ENCODE data around the gene ARSA.
"Not testable (repeated sequence)": the region's sequence is repeated elsewhere in the genome, so short reads cannot be mapped to it uniquely, and the experiment has no call there.

ARSA gene

DNA sequence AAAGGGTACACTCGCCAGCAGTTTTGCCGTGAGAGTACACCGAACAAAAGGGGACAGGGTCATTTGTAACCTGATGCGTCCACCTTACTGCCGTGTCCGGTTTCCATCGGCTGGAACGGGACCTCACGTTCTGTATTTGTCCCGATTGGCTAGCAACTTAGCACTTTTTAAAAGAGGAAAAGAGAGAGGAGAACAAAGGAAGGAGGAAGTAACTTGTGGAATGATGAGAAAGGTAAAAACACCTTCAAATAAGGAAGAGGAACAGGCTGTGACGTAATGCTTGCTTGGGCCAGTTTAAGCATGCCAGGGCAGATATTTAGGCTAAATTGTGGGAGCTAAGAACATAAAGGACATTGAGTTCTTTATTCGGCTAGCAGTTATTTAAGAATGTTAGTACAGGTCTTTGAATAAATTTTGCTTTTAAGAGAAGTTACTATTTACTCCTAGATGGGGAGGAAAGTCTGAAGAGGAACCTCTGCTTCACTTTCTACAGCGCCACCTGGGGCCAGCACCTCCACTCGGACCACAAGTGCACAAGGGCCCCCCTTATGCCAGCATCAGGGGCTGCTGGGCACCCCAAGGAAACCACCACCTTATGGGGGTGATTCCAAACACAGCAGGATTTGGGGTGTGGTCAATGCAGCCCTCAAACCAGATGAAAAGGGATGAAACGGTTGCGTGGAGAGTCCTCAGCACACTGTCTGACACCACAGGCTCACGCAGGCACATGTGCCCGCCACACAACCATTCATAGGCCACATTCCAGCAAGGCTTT, 5.8 kb downstream of the ARSA start:
- no peak for DNase-seq (ENCODE audit: low spot score)

DNA sequence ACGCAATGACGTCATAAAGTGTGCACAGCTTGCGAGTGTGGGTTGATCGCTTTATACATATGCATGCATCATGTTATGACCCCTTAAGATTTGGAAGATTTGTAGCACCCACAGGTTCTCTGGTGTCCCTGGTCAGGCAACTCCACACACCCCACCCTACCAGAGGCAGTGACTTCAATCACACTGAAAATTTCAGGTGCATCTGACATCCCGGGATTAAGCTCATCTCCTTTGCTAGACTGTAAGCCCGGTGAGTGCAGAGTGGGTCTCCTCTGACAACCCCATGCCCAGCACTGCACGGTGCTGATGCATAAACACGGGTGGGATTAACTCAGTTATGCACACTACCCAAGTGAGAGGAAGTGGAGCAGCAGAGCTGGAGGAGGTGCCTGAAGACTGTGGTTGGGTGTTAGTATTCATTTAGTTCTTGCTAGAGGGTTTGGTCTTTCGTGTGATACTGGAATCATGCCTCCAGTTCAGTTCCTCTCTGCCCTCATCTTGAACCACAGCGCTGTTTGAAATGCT, 6.5 kb downstream of the ARSA start:
- DNase-seq (ENCODE audit: low spot score), result no peak

DNA sequence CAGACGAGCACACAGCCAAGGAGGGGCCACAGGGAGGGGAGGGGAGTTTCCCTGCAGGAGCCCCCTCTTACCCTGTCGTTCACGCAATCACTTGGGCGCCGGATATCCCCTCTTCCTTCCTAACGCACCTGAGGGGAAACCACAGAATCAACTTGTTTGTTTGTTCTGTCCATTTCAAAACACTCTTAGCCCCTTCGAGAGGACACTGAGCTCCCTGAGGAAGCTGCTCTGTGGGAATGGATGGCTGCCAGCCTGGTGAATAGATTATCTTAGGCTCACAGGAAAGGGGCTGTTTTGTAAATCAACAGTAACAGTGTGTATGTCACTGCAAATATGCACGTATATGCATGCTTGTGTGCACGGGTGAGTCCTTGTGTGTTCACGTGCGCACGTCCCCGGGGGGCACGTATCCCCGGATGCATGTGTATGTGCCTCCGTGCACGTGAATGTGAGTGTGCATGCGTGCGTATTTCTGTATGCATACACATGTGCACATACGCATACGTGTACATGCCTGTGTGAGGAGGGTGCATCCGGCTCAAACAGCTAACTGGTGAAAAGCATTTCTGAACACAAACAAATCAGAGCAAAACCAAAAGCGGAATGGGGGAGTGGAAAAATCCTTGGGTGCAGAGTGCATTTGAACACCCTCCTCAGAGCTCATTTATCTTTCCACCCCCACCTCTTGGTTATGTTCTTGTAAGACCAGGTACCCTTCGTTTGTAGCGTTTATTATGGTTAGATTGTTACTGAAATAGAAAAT, 7.2 kb downstream of the ARSA start:
- no peak for DNase-seq (ENCODE audit: low spot score)

DNA sequence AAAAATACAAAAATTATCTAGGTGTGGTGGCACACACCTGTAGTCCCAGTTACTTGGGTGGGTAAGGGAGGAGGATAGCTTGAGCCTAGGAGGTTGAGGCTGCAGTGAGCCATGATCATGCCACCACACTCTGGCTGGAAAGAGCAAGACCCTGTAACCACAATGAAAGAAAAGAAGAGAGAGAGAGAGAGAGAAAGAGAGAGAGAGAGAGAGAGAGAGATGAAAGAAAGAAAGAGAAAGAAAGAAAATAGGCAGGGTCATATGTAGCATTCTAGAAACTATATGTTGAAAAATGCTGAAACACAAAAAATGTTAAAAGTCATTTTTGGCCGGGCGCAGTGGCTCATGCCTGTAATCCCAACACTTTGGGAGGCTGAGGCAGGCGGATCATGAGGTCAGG, 13.7 kb downstream of the ARSA start:
- DNase-seq (ENCODE audit: low spot score), result not testable (repeated sequence)

DNA sequence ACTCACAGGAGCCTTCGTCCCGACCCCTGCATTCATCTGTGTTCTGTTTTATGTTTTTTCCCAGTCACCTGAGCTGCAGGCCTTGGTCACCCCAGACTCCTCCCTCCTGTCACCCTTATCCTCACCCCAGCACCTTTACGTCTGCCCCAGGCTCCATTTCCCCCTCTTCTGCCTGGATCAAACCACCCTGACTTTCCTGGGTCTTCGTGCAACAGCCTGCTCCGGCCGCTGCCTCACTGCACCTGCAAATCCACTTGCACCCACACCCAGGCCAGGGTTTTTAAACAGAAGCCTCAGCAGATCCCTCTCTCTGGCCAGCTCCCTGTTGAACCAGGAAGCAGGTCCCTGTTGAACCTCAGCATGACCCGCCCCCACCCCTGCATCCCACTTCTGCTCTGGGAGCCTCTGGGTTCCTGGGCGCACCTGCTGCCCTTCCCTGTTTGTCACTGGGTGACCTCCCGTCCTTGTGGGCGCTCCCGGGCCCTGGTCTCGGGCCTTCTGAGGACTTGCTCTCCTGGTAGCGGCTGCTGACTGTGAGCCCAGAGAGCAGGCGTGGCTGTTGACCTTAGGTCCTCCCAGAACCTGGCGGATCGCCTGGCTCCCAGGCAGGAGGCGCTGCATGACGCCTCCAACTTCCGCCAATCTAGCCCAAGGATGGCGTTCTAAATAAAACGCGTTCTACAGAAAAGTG, 14.5 kb downstream of the ARSA start:
- DNase-seq (ENCODE audit: low spot score), result no peak

DNA sequence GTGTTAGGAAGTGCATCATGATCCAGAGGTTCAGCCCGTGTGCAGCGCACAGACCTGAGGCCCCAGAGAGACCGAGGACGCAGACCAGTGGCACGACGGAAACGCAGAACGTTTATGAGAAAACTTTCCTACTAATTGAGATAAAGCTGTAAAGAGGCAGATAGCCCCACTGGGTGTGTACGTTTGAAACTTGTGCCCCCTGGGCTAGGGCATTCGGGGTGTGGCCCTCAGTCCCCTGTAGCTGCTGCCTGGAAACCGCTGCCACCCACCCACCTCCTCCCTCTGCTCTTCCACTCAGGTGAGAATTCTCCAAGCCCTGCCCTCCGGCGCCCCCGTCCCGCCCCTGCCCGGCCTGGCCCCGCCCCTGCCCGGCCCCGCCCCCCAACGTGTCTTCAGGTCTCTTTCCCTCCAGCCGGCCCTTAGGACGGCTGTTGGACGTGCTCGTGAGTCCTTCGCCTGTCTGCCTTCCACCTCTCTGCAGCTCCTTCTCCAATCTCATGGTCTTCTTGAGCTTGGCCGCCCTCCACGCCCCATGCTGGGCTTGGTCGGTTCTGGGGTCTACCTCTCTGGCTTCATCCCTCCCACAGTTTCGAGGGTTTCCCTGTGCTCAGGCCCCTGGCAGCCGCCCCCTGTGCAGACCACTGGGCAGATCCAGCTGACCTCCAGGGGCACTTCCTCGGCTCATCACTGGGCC, 15.3 kb downstream of the ARSA start:
- DNase-seq (ENCODE audit: low spot score), result no peak

DNA sequence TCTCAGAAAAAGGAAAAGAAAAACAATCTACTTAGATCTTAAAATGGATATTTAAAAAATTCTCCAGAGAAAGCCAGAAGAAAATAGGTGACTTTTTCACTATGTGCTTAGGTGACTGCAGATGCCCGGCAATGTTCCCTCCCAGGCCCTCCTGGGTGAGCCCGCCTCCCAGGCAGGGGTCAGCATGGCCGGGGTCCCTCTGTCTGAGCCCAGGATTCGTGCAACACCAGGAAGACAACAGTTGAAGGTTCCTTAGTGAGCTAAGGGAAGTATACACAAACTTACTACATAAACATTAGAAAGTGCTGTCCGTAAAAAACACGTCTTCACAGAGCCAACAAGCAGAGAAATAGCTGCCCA, 15.8 kb downstream of the ARSA start:
- DNase-seq (ENCODE audit: low spot score), result no peak

DNA sequence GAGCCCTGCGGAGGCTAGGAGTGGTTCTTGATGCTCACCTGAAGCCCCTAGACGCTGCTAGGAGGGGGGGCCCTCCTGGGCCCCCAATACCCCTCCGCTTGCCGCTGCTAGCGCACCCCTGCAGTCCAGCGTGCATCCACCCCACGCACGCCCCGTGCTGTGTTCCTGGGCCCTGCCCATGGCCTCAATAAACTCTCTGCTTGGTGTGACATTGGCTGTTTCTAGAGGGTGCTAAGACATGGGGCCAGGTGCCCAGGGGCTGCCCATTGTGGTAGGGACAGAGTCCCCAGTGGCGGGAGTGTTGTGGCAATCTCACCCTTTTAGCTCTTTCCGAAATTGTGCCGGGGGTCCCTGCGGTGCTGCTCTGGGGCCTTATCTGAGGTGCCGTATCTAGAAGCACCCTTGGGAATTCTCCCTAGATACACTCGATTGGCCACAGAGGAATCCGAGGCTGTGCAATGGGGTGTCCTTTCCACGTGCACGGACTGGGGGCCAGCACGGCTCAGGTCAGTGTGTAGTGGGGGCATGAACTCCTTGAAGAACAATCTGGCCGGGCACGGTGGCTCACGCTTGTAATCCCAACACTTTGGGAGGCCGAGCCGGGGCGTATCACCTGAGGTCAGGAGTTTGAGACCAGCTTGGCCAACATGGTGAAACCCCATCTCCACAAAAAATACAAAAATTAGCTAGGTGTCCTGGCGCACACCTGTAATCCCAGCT, 16.5 kb downstream of the ARSA start:
- DNase-seq (ENCODE audit: low spot score), result no peak

DNA sequence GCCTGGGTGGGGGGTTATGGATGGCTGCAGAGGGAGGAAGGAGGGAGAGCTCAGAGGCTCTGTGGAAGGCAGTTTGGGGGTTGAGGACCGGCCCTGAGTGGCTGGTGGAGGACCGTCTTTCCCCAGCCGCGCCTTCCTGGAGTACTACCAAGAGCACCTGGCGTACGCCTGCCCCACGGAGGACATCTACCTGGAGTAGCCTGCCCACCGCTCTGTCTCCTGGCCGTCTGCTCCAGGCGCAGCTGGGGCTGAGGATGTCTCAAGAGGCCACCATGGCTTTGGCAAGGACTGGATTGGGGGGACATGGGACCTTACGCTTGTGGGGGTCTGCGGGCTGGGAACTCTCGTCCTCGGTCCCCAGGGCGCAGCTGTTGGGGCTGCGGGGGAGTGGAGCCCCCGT, 17.4 kb downstream of the ARSA start:
- no peak for DNase-seq (ENCODE audit: low spot score)

DNA sequence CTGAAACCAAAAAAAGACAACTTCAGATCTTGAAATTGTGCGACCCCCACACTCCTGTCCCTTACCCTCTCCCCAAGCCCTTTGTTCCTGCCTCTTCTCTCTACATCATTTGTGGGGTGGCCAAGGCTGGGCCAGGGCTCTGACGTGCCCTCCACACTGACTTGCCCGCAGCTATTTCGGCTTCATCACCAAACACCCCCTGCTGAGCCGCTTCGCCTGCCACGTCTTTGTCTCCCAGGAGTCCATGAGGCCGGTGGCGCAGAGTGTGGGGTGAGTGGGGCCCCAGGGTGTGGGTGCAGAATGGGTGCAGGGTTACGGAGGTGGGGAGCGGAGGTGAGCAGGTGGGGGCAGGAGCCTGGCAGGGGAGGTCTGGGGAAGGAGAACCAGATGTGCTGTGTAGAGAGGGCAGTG, 17.9 kb downstream of the ARSA start:
- DNase-seq (ENCODE audit: low spot score), result no peak

DNA sequence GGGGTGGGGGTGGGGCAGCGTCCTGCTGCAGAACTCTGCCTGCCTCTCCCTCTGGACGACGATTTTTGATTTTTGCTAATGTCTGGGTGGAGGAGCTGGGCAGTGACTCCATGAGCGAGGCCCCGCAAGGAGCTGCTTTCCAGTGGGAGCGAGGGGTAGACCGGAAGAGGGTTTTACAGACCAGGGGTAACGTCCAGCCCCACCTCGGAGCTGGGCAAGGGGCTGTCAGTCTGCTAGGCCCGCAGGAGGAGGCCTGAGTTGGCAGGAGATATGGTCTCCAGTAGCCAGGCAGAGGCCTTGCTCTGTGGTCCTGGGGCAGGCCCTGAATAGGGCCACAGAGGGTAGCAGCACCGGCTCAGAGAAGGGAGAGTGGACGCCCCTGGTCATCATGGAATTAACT, 18.4 kb downstream of the ARSA start:
- no peak for DNase-seq (ENCODE audit: low spot score)

DNA sequence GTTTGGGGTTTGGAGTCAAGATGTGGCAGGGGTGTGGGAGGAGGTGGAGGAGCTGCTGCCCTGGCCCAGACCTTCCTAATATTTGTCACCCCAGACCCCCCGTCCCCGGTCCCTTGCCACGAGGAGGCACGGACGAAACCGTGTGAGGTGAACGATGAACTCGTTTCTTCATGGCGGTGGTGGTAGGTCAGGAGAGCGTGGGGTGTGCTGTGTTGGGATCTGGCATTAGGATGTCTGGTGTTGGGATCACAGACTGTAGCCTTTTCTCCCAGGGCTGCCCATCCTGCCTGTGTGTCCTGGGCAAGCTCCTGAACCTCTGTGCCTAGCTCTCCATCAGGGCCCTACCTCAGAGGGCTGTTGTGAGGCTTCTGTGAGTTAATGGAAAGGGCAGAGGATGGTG, 19.0 kb downstream of the ARSA start:
- DNase-seq (ENCODE audit: low spot score), result no peak

DNA sequence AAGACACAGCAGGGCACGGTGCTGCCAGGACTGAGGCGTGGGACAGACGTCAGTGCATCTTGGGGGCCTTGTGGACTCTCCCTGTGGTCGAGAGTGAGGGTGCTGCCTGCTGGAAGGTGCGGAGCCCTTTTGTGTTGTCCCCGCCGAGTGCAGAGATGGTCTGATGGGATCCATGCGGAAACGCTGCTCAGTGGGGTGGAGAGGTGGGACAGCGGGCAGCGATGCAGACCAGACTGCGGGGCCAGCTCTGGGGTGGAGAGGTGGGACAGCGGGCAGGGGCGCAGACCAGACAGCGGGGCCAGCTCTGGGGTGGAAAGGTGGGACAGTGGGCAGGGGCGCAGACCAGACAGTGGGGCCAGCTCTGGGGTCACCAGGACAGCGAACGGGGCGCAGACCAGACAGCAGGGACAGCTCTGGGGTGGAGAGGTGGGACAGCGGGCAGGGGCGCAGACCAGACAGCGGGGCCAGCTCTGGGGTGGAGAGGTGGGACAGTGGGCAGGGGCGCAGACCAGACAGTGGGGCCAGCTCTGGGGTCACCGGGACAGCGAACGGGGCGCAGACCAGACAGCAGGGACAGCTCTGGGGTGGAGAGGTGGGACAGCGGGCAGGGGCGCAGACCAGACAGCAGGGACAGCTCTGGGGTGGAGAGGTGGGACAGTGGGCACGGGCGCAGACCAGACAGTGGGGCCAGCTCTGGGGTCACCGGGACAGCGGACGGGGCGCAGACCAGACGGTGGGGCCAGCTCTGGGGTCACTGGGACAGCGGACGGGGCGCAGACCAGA, 19.7 kb downstream of the ARSA start:
- not testable (repeated sequence) for DNase-seq (ENCODE audit: low spot score)

DNA sequence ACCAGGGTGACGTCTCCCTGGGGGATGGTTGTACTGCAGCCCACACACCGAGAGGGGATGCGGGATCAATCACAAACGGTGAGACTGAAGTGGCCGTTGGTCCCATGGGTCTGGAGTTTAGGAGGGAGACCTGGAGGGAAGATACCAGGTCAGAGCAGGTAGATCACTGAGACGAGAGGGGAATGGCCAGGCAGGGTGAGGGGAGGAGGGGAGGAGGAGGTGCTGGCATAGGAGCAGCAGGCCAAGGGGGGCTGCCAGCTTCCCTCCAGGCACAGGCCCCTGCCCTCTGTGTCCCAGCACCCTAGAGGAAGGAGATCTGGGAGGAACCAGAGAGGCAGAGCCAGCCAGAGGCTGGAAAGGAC, 20.3 kb downstream of the ARSA start:
- DNase-seq (ENCODE audit: low spot score), result no peak

DNA sequence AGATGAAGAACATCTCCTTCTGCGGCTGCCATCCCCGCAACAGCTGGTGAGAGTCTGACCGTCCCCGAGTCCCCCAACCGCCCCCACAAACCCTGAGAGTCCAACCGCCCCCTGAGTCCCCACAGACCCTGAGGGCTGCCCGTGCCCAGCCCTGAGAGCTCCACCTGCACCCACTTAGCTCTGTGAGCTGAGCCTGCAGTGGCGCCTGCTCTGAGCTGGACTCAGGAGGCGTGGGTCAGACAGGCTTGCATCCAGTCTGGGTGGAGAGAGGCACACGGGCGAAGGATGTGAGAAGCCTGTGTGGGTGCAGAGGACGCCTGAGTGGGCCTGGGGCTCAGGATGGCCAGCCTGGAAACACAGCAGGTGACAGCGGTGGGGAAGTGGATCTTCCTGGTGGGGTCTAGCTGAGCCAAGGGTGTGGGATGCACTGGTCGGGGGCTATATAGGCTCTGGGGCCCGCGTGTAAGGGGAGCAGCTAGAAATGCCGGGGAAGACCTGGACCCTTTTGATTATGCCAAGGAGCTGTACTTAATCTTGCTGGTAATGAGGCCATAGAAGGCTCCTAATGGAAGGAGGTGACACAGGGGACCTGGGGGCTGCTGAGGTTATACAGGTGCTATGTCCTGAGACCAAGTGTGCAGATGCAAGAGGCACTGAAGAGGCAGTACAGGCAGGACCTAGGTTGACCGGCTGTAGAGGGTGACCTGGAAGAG, 20.9 kb downstream of the ARSA start:
- no peak for DNase-seq (ENCODE audit: low spot score)

DNA sequence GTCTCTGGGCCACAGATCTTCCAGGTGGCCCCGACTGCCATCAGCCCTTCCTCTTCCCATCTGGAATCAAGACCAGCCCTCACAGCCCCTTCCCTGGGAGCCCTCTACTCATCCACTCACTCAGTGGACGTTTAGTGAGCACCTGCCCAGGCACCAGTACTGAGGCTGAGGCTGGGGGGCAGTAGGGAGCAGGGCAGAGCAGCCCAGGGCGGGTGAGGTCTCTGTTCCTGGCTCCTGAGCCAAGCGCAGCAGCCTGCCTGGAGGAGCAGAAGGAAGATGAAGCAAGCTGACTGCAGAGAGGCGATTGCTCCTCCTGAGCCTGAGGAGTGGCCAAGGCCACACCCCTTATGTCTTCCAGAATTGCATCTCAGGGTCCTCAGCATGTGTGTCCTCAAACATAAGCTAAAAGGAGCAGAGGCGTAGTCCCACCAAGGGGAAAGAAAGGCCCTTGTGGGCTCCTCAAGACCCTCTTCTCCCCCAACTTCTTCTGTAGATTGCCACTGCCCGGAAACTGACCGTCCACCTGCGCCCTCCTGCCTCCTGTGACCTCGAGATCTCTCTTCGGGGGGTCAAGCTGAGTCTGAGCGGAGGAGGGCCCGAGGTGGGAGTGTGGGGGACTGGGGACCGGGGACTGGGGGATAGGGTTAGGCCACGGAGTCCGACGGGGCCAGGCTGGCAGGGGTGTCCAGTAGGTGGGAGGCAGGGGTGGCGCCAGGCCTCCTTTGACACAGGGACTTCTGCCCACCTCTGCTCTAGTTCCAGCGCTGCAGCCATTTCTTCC, 21.6 kb downstream of the ARSA start:
- no peak for DNase-seq (ENCODE audit: low spot score)

DNA sequence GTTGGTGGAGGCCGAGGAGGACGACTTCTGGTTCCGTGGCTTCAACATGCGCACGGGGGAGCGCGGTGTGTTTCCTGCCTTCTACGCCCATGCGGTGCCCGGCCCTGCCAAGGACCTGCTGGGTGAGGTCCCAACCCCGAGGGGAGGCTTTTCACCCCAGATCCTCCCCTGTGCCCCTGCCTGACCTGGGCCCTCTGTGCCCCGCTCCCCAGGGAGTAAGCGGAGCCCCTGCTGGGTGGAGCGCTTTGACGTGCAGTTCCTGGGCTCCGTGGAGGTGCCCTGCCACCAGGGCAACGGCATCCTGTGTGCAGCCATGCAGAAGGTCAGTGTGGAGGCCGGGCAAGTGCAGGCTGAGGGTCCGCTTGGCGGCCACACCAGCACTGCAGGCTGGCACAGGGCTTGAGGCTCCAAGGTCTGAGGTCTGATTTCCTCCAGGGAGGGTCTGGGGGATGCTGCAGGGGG, 22.3 kb downstream of the ARSA start:
- DNase-seq (ENCODE audit: low spot score), result no peak

DNA sequence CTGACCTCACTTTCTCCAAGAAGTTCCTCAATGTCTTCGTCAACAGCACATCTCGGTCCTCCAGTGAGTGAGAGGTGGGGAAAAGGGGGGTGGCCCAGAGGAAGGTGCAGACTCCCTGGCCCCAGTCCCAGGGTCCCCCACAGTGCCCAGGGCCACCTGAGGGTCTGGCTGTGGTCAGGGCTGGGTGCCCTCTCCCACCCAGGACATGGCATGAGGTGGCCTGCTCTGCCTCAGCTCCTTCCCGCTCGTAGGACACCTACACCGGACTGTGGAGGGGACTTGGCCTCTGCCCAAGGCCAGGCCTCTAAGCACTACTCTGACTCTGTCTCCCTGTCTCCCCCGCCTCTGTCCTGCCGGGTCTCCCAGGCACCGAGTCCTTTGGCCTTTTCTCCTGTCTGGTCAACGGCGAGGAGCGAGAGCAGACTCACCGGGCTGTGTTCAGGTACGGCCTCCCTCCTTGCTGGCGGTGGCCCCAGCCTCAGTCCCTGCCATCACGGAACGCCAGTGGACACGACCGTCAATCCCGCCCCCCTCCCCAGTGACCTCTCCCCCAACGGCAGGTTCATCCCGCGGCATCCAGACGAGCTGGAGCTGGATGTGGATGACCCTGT, 22.8 kb downstream of the ARSA start:
- DNase-seq (ENCODE audit: low spot score), result no peak
